Large intestine (tissue), 1 donor: ENCODE data around the gene TOE1. TPM values are rescaled to one million over a fixed set of nuclear protein-coding genes. Genes with fewer than 3 reads are reported as not detected.

Experiments used
- polyA plus RNA-seq: library from polyadenylated mRNA; unstranded; fragments of 120-200 nt; gene quantifications from one replicate; pipeline ENCODE4 v1.2.1, GENCODE V29; 2013

Gene TOE1
- polyA plus RNA-seq, 1 donor: 13.4 TPM

Other genes with a start within 250 kb of the TOE1 start
- gene ZSWIM5, start 133.6 kb upstream of the TOE1 start, polyA plus RNA-seq: 9.3 TPM
- gene HPDL, start 13.3 kb upstream of the TOE1 start, polyA plus RNA-seq: 4.9 TPM
- 34.1 TPM for gene MUTYH, start 270 bp downstream of the TOE1 start, polyA plus RNA-seq
- gene TESK2, start 151.0 kb downstream of the TOE1 start, polyA plus RNA-seq: 12.8 TPM
- 1.9 TPM for gene CCDC163, start 159.9 kb downstream of the TOE1 start, polyA plus RNA-seq
- gene MMACHC, start 160.1 kb downstream of the TOE1 start, polyA plus RNA-seq: 5.7 TPM
- 239 TPM for gene PRDX1, start 181.7 kb downstream of the TOE1 start, polyA plus RNA-seq
- gene AKR1A1, start 210.7 kb downstream of the TOE1 start, polyA plus RNA-seq: 256 TPM
- 153 TPM for gene NASP, start 243.9 kb downstream of the TOE1 start, polyA plus RNA-seq